Sigmoid colon (tissue), 7 donors: ENCODE results near the gene ANKRD33B. TPM values are rescaled to one million over a fixed set of nuclear protein-coding genes. Genes with fewer than 3 reads are reported as not detected.

Source experiments
- DNase-seq: peaks from one replicate; pipeline ENCODE4 v3.0.0-alpha.2; 2019
- H3K27ac ChIP-seq, 4 donors: fragments of 200-600 bp; sonication (generic); one replicate each; pipeline ENCODE4 v1.5.1; 2016 to 2019; ENCODE audit warnings: mild to moderate bottlenecking in 1 of 4
- H3K27me3 ChIP-seq, 3 donors: fragments of 200-600 bp; sonication (generic); one replicate each; pipeline ENCODE4 v1.5.1; 2019; ENCODE audit warnings: mild to moderate bottlenecking in 1 of 3
- H3K36me3 ChIP-seq, 4 donors: fragments of 200-600 bp; sonication (generic); one replicate each; pipeline ENCODE4 v1.5.1; 2016 to 2019
- H3K4me1 ChIP-seq, 4 donors: fragments of 200-600 bp; sonication (generic); one replicate each; pipeline ENCODE4 v1.5.1; 2017 to 2019
- H3K4me3 ChIP-seq, 4 donors: fragments of 200-600 bp; sonication (generic); one replicate each; pipeline ENCODE4 v1.5.1; 2017 to 2019; ENCODE audit warnings: mild to moderate bottlenecking in 2 of 4, moderate library complexity in 1 of 4
- H3K9me3 ChIP-seq, 4 donors: fragments of 200-600 bp in 3 of 4; sonication (generic) in 3 of 4; one replicate each; pipeline versions ENCODE4 v1.5.1 to v1.6.1; 2013 to 2019
- EP300 ChIP-seq, 4 donors: sonication (generic); formaldehyde crosslinking; IDR thresholded peaks; one replicate each; pipeline ENCODE4 v1.6.1; 2017; ENCODE audit warnings: antibody characterized with exemption in 4 of 4
- POLR2A ChIP-seq, 2 donors: fragments of 450-650 bp; IDR thresholded peaks; one replicate each; pipeline ENCODE4 v1.6.1; 2016; ENCODE audit warnings: antibody characterized with exemption in 2 of 2, mild to moderate bottlenecking in 2 of 2, moderate library complexity in 2 of 2
- POLR2AphosphoS5 ChIP-seq, 4 donors: sonication (generic); formaldehyde crosslinking; IDR thresholded peaks; one replicate each; pipeline ENCODE4 v1.6.1; 2017; ENCODE audit warnings: antibody characterized with exemption in 4 of 4
- WGBS, 2 donors: extraction: QIAGEN DNeasy Blood & Tissue Kit; methylation state at CpG; one replicate each; pipeline ENCODE4 v1.1.7; 2013; 5-methylcytosine and 5-hydroxymethylcytosine counted together
- intact Hi-C: fragments of 100-400 bp; cut with DNase I; formaldehyde crosslinking; loops from one replicate; pipeline ENCODE4 v1.15.1; 2023
- polyA plus RNA-seq, 3 donors: library from polyadenylated mRNA; stranded (reverse); fragments of 200-250 nt; gene quantifications; one replicate each; pipeline ENCODE4 v1.2.3, GENCODE V29; 2013
- total RNA-seq, 4 donors: library from RNA; depleted of rRNA; stranded (reverse); fragments of >200 nt; gene quantifications; one replicate each; pipeline ENCODE4 v1.1.0, GENCODE V29; 2016
- TF ChIP-seq, protein P1 (sequence below), 4 experiments: fragments of 450-650 bp in 3 of 4; fragments of 200-600 bp in 1 of 4; IDR thresholded peaks; one replicate each; pipeline ENCODE4 v1.5.1; 2016 to 2019; ENCODE audit warnings: antibody characterized with exemption in 4 of 4, mild to moderate bottlenecking in 3 of 4, moderate library complexity in 2 of 4
- donor health status: healthy with polysubstance abuse.
- donor health status: Bipolar disorder and iron deficiency.
- donor health status: healthy.

The ANKRD33B gene
- total and polyA plus RNA-seq, 7 donors, result 0.23 to 4.6 (median 2.7) TPM

DNA sequence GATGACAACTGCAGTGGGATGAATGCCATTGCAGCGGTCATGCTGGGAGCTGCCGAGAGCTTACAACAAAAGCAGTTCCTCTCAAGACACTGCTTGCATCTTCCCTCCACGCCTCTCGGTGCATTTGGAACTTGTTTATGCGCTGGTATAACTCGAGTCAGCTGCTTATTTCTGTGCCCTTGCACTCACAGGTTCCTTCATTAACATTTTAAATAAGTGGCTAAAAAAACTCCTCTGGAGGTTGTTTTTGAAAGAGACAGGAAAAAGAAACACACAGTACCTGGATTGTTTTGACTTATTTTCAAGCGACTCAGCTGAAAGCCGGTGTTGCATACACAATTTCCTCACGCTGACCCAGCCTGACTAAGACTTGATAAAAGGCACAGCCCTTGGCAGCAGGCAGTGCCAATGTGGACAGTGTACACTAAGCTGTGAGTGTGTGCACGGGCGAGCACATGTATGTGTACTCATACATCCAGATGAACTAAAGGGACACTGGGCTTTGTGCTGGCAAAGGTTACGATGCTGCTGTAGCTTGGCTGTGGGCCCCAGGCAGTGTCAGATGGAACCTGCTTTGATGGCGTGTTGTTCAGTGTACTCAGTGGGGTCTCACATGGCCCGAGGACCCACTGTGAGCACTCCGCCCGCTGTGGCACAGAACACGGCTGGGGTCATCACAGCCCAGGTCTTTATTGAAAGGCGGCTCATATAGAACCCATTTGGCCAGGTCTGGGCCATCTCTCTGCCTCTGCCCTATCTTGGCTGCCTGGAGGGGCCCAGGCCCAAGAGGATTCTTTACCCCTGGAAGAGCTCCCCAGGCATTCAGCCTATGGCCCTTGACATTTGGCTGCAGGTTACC, 92.3 kb downstream of the ANKRD33B start:
- no peaks in the 10 kb centered on the region for H3K36me3 ChIP-seq
- intact Hi-C loops, result no loop called here
- 85 to 88% methylated on average over 18 of the region's 18 CpGs for WGBS, 2 donors
- peak; percentile 56 for DNase-seq
- no peak overlapping the region for H3K4me3 ChIP-seq
- H3K9me3 ChIP-seq, result no peaks in the 10 kb centered on the region
- TF ChIP-seq EP300 (IDR thresholded peaks at IDR 0.05), result no peak
- TF ChIP-seq POLR2AphosphoS5 (IDR thresholded peaks at IDR 0.05), result no peak
- TF ChIP-seq POLR2A (IDR thresholded peaks at IDR 0.05), result no peak
- TF ChIP-seq, protein P1, sequence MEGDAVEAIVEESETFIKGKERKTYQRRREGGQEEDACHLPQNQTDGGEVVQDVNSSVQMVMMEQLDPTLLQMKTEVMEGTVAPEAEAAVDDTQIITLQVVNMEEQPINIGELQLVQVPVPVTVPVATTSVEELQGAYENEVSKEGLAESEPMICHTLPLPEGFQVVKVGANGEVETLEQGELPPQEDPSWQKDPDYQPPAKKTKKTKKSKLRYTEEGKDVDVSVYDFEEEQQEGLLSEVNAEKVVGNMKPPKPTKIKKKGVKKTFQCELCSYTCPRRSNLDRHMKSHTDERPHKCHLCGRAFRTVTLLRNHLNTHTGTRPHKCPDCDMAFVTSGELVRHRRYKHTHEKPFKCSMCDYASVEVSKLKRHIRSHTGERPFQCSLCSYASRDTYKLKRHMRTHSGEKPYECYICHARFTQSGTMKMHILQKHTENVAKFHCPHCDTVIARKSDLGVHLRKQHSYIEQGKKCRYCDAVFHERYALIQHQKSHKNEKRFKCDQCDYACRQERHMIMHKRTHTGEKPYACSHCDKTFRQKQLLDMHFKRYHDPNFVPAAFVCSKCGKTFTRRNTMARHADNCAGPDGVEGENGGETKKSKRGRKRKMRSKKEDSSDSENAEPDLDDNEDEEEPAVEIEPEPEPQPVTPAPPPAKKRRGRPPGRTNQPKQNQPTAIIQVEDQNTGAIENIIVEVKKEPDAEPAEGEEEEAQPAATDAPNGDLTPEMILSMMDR (IDR thresholded peaks at IDR 0.05), result no peak
- H3K27ac ChIP-seq, result no peak overlapping the region
- H3K4me1 ChIP-seq, result no peaks in the 10 kb centered on the region
- peaks cover 0 to 9% (median 0%) of the 10 kb centered on the region in 3 donors for H3K27me3 ChIP-seq

DNA sequence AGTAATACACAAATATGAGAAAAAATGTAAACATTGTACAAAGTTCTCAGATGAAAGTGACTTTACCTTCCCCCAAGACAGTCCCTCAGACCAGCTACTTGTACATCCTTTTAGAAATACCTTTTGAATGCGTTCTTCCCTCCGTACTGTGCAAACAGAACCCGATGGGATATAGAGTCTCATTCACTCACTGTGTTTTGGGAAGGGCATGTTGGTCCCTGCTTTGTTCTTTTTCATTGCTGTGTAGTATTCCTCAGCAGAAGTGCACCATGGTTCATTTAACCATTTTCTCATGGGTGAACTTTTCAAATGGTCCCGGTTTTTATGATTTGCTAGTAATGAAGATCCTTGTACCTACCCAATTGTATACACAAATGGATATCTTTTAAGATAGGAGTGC, 94.4 kb downstream of the ANKRD33B start:
- Histone ChIP-seq H3K4me3 (no peak overlapping the region), H3K9me3 (no peaks in the 10 kb centered on the region), H3K36me3 (no peaks in the 10 kb centered on the region), H3K27ac (no peak overlapping the region), H3K4me1 (peaks cover 0 to 2% (median under 1%) of the 10 kb centered on the region in 4 donors), H3K27me3 (no peaks in the 10 kb centered on the region)
- intact Hi-C loops, result no loop called here
- DNase-seq, result no peak
- WGBS, 2 donors, result 83 to 93% methylated on average over 4 of the region's 4 CpGs
- no peak for TF ChIP-seq POLR2AphosphoS5 (IDR thresholded peaks at IDR 0.05)

DNA sequence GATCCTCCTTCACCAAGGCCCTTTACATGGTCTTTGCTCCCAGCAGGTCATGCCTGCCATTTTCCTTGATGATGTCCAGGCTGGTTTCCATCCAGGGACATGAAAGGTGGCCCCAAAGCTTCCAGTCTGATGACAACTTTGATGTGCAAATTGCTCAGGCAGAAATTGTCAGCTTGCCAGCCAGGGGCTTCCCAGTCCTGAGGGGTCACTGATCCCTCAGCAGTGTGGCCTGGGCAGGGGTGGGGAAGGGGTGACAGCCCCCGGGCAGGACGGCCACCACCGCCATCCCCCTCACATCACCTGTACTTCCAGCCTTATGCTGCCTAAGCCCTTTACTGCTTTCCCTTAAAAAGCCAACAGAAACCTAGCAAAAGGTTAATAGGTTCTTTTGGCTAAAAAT, 96.3 kb downstream of the ANKRD33B start:
- intact Hi-C loops, result no loop called here
- peak; percentile 50 for DNase-seq
- TF ChIP-seq POLR2A (IDR thresholded peaks at IDR 0.05) (no peak), POLR2AphosphoS5 (IDR thresholded peaks at IDR 0.05) (no peak), EP300 (IDR thresholded peaks at IDR 0.05) (no peak)
- TF ChIP-seq, protein P1 (IDR thresholded peaks at IDR 0.05), result no peak
- 92 to 93% methylated on average over 3 of the region's 3 CpGs for WGBS, 2 donors
- Histone ChIP-seq H3K4me1 (peaks cover 0 to 14% (median 10%) of the 10 kb centered on the region in 4 donors), H3K36me3 (no peaks in the 10 kb centered on the region), H3K4me3 (no peak overlapping the region), H3K9me3 (no peaks in the 10 kb centered on the region), H3K27me3 (no peaks in the 10 kb centered on the region), H3K27ac (no peak overlapping the region)

DNA sequence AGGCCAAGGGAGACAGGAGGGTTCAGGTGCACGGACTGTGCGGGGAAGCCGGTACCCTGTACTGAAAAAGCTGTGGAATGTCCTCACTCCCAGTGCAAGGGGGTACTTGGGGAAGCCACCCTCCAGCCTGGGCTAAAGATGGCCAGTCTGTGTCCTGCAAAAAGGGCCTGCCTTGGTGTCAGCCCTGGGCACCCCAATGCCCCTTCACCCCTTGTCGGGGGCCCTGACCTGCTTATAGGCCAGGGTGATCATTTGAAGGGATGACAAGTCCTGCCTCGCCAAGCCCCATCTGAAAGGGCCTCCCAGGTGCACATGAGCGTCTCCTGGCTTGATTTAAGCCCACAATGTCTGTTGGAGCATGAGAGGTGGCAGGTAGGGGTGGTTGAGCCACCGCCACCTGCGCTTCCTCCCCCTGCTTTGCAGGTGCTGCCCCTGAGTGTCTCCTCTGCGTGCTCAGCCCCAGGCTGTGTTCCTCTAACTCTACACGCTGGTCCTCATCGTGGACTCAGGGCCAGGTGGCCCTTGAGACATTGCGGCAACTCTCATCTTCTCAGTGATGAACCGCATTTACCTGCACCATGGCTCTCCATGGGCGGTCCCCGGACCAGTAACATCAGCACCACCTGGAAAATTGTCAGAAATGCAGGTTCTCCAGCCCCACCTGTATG, 97.0 kb downstream of the ANKRD33B start:
- no peak overlapping the region for H3K27ac ChIP-seq
- H3K27me3 ChIP-seq, result no peaks in the 10 kb centered on the region
- peaks cover 0 to 14% (median 10%) of the 10 kb centered on the region in 4 donors for H3K4me1 ChIP-seq
- intact Hi-C loops, result no loop called here
- H3K4me3 ChIP-seq, result no peak overlapping the region
- TF ChIP-seq POLR2A (IDR thresholded peaks at IDR 0.05), result no peak
- no peak for TF ChIP-seq EP300 (IDR thresholded peaks at IDR 0.05)
- no peak for TF ChIP-seq POLR2AphosphoS5 (IDR thresholded peaks at IDR 0.05)
- TF ChIP-seq, protein P1 (IDR thresholded peaks at IDR 0.05), result no peak
- no peaks in the 10 kb centered on the region for H3K36me3 ChIP-seq
- DNase-seq, result peak; percentile 49
- 91 to 93% methylated on average over 15 of the region's 15 CpGs for WGBS, 2 donors
- no peaks in the 10 kb centered on the region for H3K9me3 ChIP-seq

DNA sequence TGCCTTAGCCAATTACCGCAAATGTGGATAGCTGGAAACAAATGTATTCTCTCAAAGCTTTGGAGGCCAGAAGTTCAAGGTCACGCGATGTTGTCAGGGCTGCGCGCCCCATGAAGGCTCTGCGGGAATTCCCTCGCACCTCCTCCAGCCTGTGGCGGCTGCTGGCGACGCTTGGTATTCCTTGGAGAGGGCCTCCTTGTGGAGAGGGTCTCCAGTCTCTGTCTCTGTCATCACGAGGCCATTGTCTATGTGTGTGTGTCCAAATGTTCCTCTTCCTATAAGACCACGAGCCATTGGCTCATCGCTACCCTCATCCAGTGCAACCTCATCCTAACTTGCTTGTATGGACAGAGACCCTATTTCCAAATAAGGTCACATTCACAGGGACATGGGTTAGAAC, 97.5 kb downstream of the ANKRD33B start:
- intact Hi-C loops, result no loop called here
- WGBS, 2 donors, result 95% methylated on average over 13 of the region's 13 CpGs

More for the DNA sequence above, 97.5 kb downstream of the ANKRD33B start:
- Histone ChIP-seq H3K4me1 (peaks cover 0 to 14% (median 10%) of the 10 kb centered on the region in 4 donors), H3K27ac (no peak overlapping the region), H3K9me3 (no peaks in the 10 kb centered on the region), H3K4me3 (no peak overlapping the region), H3K36me3 (no peaks in the 10 kb centered on the region), H3K27me3 (no peaks in the 10 kb centered on the region)
- peak; percentile 35 for DNase-seq
- TF ChIP-seq, protein P1 (IDR thresholded peaks at IDR 0.05), result no peak
- TF ChIP-seq EP300 (IDR thresholded peaks at IDR 0.05) (no peak), POLR2A (IDR thresholded peaks at IDR 0.05) (no peak), POLR2AphosphoS5 (IDR thresholded peaks at IDR 0.05) (no peak)
